ENCODE results near the gene TMSB15A. TPM values are rescaled to one million over a fixed set of nuclear protein-coding genes. Genes with fewer than 3 reads are reported as not detected.

TMSB15A gene
- total RNA-seq = 24.7 TPM

GRCh38 chrX:102515975-102516941 lies at the start of gene TMSB15A:
Gene TMSB15A, minus strand, starts transcription at chrX:102516739.

DNA sequence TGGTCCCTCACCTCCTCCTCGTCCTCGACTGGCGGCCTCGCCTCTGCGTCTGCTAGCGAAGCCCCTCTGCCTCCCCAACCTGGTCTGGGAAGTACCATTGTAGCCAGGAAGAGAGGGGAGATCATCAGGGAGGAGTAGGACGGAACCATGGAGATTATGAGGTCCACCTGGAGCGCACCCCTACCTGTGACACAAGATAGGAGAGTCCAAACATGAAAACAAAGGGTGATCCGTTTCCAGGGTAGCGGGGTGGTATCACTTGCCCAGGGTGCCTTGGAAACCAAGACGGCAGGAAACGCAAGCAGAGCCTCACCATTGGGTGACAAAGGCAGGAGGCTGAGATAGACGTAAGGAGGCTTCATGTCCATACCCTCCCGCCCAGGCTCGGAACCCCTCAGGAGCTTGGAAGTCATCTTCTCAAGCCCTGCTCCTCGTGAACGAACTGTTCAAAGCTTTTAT lies 44.7 kb downstream of the TMSB15A start, which contains the start of gene TCP11X2:
Gene TCP11X2, minus strand, starts transcription at position 51 of the 459 bp plus-strand sequence.

Other genes with a start within 250 kb of the TMSB15A start
- gene NXF2B, start 76.7 kb downstream of the TMSB15A start, total RNA-seq = 0.44 TPM
- 6.8 TPM for gene TCP11X2, start 44.9 kb downstream of the TMSB15A start, total RNA-seq
- gene ARMCX5, start 82.8 kb upstream of the TMSB15A start, total RNA-seq = 33.7 TPM
- gene GPRASP1, start 134.7 kb upstream of the TMSB15A start, total RNA-seq = 33.8 TPM
- gene GPRASP2, start 195.7 kb upstream of the TMSB15A start, total RNA-seq = 78.6 TPM
- gene GPRASP3, start 204.0 kb upstream of the TMSB15A start, total RNA-seq = 24.7 TPM

Measured in camera-type eye (tissue), 1 donor.